Measurements from ENCODE around the gene DMAC2.

The DMAC2 gene

GRCh38 chr19:41445575-41445974 is 5.9 kb upstream of the DMAC2 start:
- no peak for TF ChIP-seq CTCF (IDR thresholded peaks at IDR 0.05)
- H3K4me1 Mint-ChIP-seq: peaks cover 5% of the 10 kb centered on the region
- no peak overlapping the region for H3K27ac Mint-ChIP-seq
- DNase-seq: no peak
- H3K4me3 Mint-ChIP-seq: no peak overlapping the region
- no peaks in the 10 kb centered on the region for H3K9me3 Mint-ChIP-seq
- H3K36me3 Mint-ChIP-seq (ENCODE audit: low read depth): no peaks in the 10 kb centered on the region
- peaks cover 70% of the 10 kb centered on the region for H3K27me3 Mint-ChIP-seq (ENCODE audit: low read depth, poor library complexity)

- Mint-ChIP-seq H3K4me1 (no peaks in the 10 kb centered on the region), H3K27ac (no peak overlapping the region), H3K36me3 (ENCODE audit: low read depth) (no peaks in the 10 kb centered on the region), H3K4me3 (no peak overlapping the region), H3K27me3 (ENCODE audit: low read depth, poor library complexity) (peaks cover 67% of the 10 kb centered on the region), H3K9me3 (no peaks in the 10 kb centered on the region)
- no peak for DNase-seq
- TF ChIP-seq CTCF (IDR thresholded peaks at IDR 0.05): no peak
These were observed 4.2 kb upstream of the DMAC2 start for GRCh38 chr19:41443813-41444455.

- Mint-ChIP-seq H3K27me3 (ENCODE audit: low read depth, poor library complexity) (peaks cover 59% of the 10 kb centered on the region), H3K27ac (peak within 1 kb of the TSS; percentile 3), H3K9me3 (no peaks in the 10 kb centered on the region), H3K36me3 (ENCODE audit: low read depth) (peaks cover 7% of the 10 kb centered on the region), H3K4me3 (no peak within 1 kb of the TSS), H3K4me1 (peaks cover 2% of the 10 kb centered on the region)
- no peak for TF ChIP-seq CTCF (IDR thresholded peaks at IDR 0.05)
- no peak for DNase-seq
These were observed 3.0 kb upstream of the DMAC2 start, which contains the start of gene ERICH4 for GRCh38 chr19:41442473-41443355. ERICH4 (plus strand) TSS chr19:41443156; CDS start chr19:41443170, 14 bp downstream.

GRCh38 chr19:41441321-41441945 is 1.7 kb upstream of the DMAC2 start:
- peaks cover 11% of the 10 kb centered on the region for H3K36me3 Mint-ChIP-seq (ENCODE audit: low read depth)
- H3K27me3 Mint-ChIP-seq (ENCODE audit: low read depth, poor library complexity): peaks cover 48% of the 10 kb centered on the region
- no peaks in the 10 kb centered on the region for H3K9me3 Mint-ChIP-seq
- no peak for DNase-seq
- H3K4me1 Mint-ChIP-seq: peaks cover 6% of the 10 kb centered on the region
- no peak for TF ChIP-seq CTCF (IDR thresholded peaks at IDR 0.05)
- no peak overlapping the region for H3K4me3 Mint-ChIP-seq
- H3K27ac Mint-ChIP-seq: no peak overlapping the region

- Mint-ChIP-seq H3K27me3 (ENCODE audit: low read depth, poor library complexity) (peaks cover 24% of the 10 kb centered on the region), H3K36me3 (ENCODE audit: low read depth) (peaks cover 11% of the 10 kb centered on the region), H3K4me3 (peak overlapping the region; percentile 66), H3K27ac (peak overlapping the region; percentile 71), H3K4me1 (peaks cover 6% of the 10 kb centered on the region), H3K9me3 (no peaks in the 10 kb centered on the region)
- no peak for TF ChIP-seq CTCF (IDR thresholded peaks at IDR 0.05)
- DNase-seq: no peak
These were observed 1.7 kb downstream of the DMAC2 start for GRCh38 chr19:41437944-41438574.

Data from nephron progenitor cell (in vitro differentiated cells).